T-helper 1 cell (primary cell): ENCODE results near the gene DMRT1.
"Not testable (repeated sequence)": the region's sequence is repeated elsewhere in the genome, so short reads cannot be mapped to it uniquely, and the experiment has no call there.

ENCODE experiments used
- DNase-seq, 5 donors: peaks; one replicate each; pipeline ENCODE4 v3.0.0-alpha.2; 2012 to 2020

Gene DMRT1

GRCh38 chr9:972501-973294 is 131.2 kb downstream of the DMRT1 start:
- DNase-seq, result no peak

GRCh38 chr9:973295-973834 is 131.9 kb downstream of the DMRT1 start:
- no peak for DNase-seq

GRCh38 chr9:974031-974995 is 132.8 kb downstream of the DMRT1 start:
- DNase-seq, result no peak

- no peak for DNase-seq
These were observed 133.7 kb downstream of the DMRT1 start for GRCh38 chr9:974996-975739.

GRCh38 chr9:975740-976257 is 134.3 kb downstream of the DMRT1 start:
- no peak for DNase-seq

GRCh38 chr9:976258-976942 is 134.9 kb downstream of the DMRT1 start, which contains the start of gene DMRT3:
Gene DMRT3, plus strand, starts transcription at chr9:976655. Its CDS starts 347 bp downstream, at chr9:977002.
- DNase-seq, result no peak

GRCh38 chr9:976943-977837 is 135.7 kb downstream of the DMRT1 start:
- DNase-seq, result no peak

- no peak for DNase-seq
These were observed 136.6 kb downstream of the DMRT1 start for GRCh38 chr9:977838-978830.

GRCh38 chr9:979983-980382 is 138.5 kb downstream of the DMRT1 start:
- DNase-seq, result no peak

GRCh38 chr9:980640-981039 is 139.1 kb downstream of the DMRT1 start:
- DNase-seq, result no peak

- DNase-seq, result no peak
These were observed 140.0 kb downstream of the DMRT1 start for GRCh38 chr9:981491-981898.

- DNase-seq, result no peak
These were observed 141.1 kb downstream of the DMRT1 start for GRCh38 chr9:982394-983230.

GRCh38 chr9:994005-994404 is 152.5 kb downstream of the DMRT1 start:
- DNase-seq, result no peak

GRCh38 chr9:995192-995591 is 153.7 kb downstream of the DMRT1 start:
- no peak for DNase-seq

GRCh38 chr9:995781-996180 is 154.3 kb downstream of the DMRT1 start:
- no peak for DNase-seq

- DNase-seq, result not testable (repeated sequence)
These were observed 157.0 kb downstream of the DMRT1 start for GRCh38 chr9:998299-999110.

GRCh38 chr9:1001838-1002237 is 160.3 kb downstream of the DMRT1 start:
- no peak for DNase-seq
